HL-60 (cell line): ENCODE data around the gene GTPBP1.

Source experiments
- CTCF ChIP-seq: IDR thresholded peaks from one replicate; pipeline ENCODE4 v1.5.1; 2011; ENCODE audit warnings: low read length, control low read depth, inconsistent platforms; ENCODE audit not compliant: insufficient read depth
- GABPA ChIP-seq: IDR thresholded peaks from 2 replicates; pipeline ENCODE4 v1.6.1; 2012; ENCODE audit warnings: low read depth
- TF ChIP-seq, protein P1 (sequence below): IDR thresholded peaks from 2 replicates; pipeline ENCODE4 v1.6.1; 2012; ENCODE audit warnings: low read depth; ENCODE audit not compliant: insufficient replicate concordance

DNA sequence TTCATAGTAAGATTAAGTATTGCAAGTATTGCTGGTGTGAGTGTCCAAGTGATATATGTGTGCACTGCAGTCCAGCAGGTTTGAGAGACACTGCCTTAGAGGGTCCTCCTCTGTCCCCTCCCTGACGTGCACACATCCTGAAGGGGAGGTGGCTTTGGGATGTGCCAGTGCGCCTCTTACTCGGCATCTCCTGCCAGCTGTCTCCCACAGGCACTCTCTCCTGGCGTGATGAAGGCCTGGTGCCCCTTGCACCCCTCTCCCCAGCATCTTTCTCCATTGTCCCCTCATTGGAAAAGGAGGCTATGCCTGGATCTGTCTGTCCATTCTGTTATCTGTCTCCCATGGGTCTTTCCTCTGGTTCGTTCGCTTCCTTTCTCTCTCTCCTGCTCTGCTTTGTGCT, 24.2 kb downstream of the GTPBP1 start:
- no peak for TF ChIP-seq CTCF
- TF ChIP-seq GABPA = no peak
- TF ChIP-seq, protein P1, sequence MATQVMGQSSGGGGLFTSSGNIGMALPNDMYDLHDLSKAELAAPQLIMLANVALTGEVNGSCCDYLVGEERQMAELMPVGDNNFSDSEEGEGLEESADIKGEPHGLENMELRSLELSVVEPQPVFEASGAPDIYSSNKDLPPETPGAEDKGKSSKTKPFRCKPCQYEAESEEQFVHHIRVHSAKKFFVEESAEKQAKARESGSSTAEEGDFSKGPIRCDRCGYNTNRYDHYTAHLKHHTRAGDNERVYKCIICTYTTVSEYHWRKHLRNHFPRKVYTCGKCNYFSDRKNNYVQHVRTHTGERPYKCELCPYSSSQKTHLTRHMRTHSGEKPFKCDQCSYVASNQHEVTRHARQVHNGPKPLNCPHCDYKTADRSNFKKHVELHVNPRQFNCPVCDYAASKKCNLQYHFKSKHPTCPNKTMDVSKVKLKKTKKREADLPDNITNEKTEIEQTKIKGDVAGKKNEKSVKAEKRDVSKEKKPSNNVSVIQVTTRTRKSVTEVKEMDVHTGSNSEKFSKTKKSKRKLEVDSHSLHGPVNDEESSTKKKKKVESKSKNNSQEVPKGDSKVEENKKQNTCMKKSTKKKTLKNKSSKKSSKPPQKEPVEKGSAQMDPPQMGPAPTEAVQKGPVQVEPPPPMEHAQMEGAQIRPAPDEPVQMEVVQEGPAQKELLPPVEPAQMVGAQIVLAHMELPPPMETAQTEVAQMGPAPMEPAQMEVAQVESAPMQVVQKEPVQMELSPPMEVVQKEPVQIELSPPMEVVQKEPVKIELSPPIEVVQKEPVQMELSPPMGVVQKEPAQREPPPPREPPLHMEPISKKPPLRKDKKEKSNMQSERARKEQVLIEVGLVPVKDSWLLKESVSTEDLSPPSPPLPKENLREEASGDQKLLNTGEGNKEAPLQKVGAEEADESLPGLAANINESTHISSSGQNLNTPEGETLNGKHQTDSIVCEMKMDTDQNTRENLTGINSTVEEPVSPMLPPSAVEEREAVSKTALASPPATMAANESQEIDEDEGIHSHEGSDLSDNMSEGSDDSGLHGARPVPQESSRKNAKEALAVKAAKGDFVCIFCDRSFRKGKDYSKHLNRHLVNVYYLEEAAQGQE = no peak
